LNCaP clone FGC (cell line): ENCODE data around the gene RBM11.

ENCODE experiments used
- DNase-seq: peaks from one replicate; pipeline ENCODE4 v3.0.0-alpha.2; 2011; ENCODE audit warnings: low read depth
- H3K4me3 ChIP-seq: 2 replicates; pipeline ENCODE4 v1.5.1; 2011; ENCODE audit warnings: mild to moderate bottlenecking, low read depth, low read length, control low read depth
- CTCF ChIP-seq: IDR thresholded peaks from 2 replicates; pipeline ENCODE4 v1.5.1; 2012; ENCODE audit warnings: mild to moderate bottlenecking; ENCODE audit not compliant: control insufficient read depth, insufficient read depth; ENCODE audit errors: extremely low read depth

The RBM11 gene

DNA sequence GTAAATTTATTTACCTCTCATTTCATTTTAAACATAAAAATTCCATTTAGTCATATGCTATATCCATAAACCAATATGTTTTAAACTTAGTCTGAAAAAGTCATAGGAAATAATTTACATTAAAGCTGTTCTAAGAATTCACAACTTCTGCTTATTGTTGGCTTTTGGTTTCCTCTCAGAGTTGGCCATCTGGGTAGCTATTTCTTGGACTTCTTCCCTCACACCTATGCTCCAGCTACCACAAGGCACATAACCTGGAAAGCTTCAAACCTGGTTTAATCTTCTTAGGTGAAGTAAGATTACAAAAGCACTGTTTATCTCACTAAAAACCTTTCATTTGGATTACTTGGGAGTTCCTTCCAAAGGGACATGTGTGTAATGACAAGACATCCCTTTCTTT is 29.8 kb downstream of the RBM11 start:
- no peak for DNase-seq
- no peak overlapping the region for H3K4me3 ChIP-seq
- TF ChIP-seq CTCF = no peak

DNA sequence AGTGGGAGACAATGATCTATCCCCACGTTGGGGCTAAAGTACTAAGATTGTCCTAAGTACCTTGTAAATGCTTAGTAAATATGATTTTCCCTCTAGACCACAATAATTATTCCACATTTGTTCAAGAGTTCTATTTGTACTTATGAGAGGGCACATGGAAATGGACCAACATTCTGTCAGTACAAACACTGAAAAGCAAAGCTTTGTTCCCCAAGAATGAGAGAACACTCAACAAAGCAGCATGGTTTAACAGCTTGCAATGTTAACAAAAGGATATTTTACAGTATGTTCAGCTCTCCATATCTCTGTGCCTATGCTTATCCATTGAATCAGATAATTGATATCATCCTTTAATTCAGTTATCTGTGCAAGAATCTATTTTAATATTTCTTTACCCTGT is 35.4 kb downstream of the RBM11 start:
- no peak overlapping the region for H3K4me3 ChIP-seq
- no peak for TF ChIP-seq CTCF
- DNase-seq = no peak

- peak; percentile 65 for TF ChIP-seq CTCF
These were observed 43.8 kb downstream of the RBM11 start for GRCh38 chr21:14259747-14260146.

DNA sequence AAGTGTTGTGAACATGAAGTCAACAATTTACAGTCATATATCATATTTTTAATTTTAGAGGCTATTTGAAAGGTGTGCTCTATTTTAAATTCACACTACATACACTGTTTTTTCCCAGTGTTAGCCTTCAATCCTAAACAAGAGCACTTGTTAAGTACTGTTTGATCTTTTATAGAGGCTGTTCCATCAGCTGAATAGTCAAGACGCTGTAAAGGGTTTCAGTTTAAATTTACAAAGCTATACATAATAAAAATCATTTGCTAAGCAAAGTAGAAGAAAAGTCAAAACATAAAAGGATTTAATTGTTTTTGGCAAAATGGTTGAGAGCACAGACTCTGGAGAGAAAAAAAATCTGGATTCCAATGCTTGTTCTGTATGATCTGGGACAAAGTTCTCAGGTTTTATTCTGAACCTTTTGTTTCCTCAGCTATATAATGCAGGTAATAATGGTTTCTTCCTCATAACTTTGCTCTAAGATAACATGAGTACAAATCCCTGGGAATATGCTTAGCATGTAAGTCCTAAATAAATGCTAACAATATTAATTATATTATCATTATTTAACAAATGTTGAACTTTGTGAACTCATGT is 44.3 kb downstream of the RBM11 start:
- DNase-seq = no peak
- TF ChIP-seq CTCF = no peak
- no peak overlapping the region for H3K4me3 ChIP-seq

More at GRCh38 chr21:14259747-14260146, 43.8 kb downstream of the RBM11 start:
- no peak overlapping the region for H3K4me3 ChIP-seq
- peak; percentile 26 for DNase-seq

DNA sequence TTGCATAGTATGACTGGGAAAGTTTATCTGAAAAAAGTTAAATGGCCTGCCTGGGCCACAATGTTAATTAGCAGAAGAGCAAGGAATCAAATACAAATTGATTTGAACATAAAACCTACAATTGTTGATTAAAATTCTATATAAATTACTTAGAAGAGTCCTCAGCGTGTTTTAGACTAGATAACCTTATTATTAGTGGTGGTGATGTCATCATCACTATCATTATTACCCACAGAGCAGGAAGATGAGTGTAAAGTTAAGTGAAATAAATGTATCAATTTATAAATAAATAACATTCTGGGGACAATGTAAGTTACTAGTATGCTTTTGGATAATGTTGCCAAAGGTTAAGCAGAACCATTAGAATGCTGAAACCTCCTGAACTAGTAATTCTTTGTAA is 46.1 kb downstream of the RBM11 start:
- no peak for DNase-seq
- TF ChIP-seq CTCF = no peak
- no peak overlapping the region for H3K4me3 ChIP-seq

DNA sequence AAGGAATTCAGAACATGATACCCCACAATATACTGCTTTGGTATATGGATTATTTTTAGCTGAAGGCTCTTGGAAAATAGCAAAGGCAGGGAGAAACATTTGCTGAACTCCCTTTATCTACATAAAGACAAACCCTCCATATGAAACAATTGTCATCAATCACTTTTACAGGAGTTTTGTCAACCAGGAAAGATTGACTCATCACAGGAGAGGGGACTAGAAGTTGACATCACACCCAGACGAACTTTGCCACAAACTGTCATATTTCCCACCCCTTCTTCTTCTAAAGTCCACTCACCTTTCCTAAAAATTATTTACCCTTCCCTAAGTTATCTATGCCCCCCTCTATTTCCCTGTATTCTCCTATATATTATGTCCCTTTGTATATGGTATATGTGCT is 47.9 kb downstream of the RBM11 start:
- no peak overlapping the region for H3K4me3 ChIP-seq
- no peak for DNase-seq
- no peak for TF ChIP-seq CTCF

DNA sequence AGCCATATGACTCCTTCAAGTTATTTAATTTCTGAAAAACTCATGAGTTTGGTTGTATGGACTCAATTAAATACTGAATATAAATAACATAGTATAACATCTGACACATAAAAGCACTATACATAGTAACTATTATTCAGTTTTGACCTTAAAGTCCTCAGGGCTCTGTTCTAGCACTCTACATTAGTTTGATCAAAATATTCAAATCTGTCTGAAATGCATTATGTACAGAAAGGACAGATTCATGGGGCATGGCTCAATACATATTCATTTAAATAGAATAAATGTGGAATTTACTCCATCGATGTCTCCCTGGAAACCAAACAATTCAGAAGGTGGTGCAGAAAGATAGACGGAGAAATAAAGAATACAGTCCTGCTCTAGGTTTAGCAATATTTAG is 49.1 kb downstream of the RBM11 start:
- no peak for DNase-seq
- no peak overlapping the region for H3K4me3 ChIP-seq
- no peak for TF ChIP-seq CTCF
